SK-N-SH (cell line): Measurements from ENCODE around the gene FAM120B. TPM values are rescaled to one million over a fixed set of nuclear protein-coding genes. Genes with fewer than 3 reads are reported as not detected.

Experiments
- CTCF ChIA-PET: fragments of 300-600, 350-600 bp; formaldehyde crosslinking; extraction: SDS; loops from one replicate; lab custom pipeline; 2021; lab: Yijun Ruan, JAX
- POLR2A ChIA-PET: fragments of 350-600 bp; sonication (Branson Sonifier 250); formaldehyde crosslinking; extraction: SDS; loops from one replicate; lab custom pipeline; 2020; ENCODE audit warnings: antibody characterized with exemption, inconsistent platforms; lab: Yijun Ruan, JAX
- DNase-seq: peaks from one replicate; pipeline ENCODE4 v3.0.0; 2012
- H2AFZ ChIP-seq: fragments of 200-600 bp; sonication (generic); 2 replicates; pipeline ENCODE4 v1.8.1; 2016; ENCODE audit warnings: antibody characterized with exemption, mild to moderate bottlenecking, low read depth
- H3F3A ChIP-seq: fragments of 200-600 bp; sonication (generic); replicated peaks from 2 replicates; pipeline ENCODE3; 2016; ENCODE audit warnings: antibody characterized with exemption, mild to moderate bottlenecking; ENCODE audit not compliant: insufficient read depth
- H3K27ac ChIP-seq, 2 experiments: fragments of 200-500 bp in 1 of 2; fragments of 200-600 bp in 1 of 2; sonication (Bioruptor generic) in 1 of 2; sonication (generic), shearing (Covaris generic) in 1 of 2; 2 replicates each; pipeline versions ENCODE4 v1.5.1 to v1.6.1; 2014 to 2016; ENCODE audit warnings: low read depth in 2 of 2, inconsistent platforms in 1 of 2, low read length in 1 of 2, mild to moderate bottlenecking in 1 of 2, mixed read lengths in 1 of 2
- H3K27me3 ChIP-seq: fragments of 200-600 bp; sonication (generic), shearing (Covaris generic); 2 replicates; pipeline ENCODE4 v1.6.1; 2016; ENCODE audit warnings: mixed run types; ENCODE audit not compliant: insufficient read depth
- H3K36me3 ChIP-seq, 2 experiments: fragments of 200-500 bp in 1 of 2; fragments of 200-600 bp in 1 of 2; sonication (Bioruptor generic) in 1 of 2; sonication (generic) in 1 of 2; replicated peaks in 1 of 2; 2 replicates each; pipeline versions ENCODE3 to v1.5.1; 2014 to 2016; ENCODE audit warnings: low read length in 1 of 2, mild to moderate bottlenecking in 1 of 2; ENCODE audit not compliant: insufficient read depth in 2 of 2, control insufficient read depth in 1 of 2
- H3K4me1 ChIP-seq, 2 experiments: fragments of 200-500 bp in 1 of 2; fragments of 200-600 bp in 1 of 2; sonication (Bioruptor generic) in 1 of 2; sonication (generic), shearing (Covaris generic) in 1 of 2; 2 replicates each; pipeline versions ENCODE4 v1.5.1 to v1.6.1; 2014 to 2016; ENCODE audit warnings: low read depth in 1 of 2, low read length in 1 of 2, mixed run types in 1 of 2; ENCODE audit not compliant: insufficient read depth in 2 of 2, control insufficient read depth in 1 of 2
- H3K4me2 ChIP-seq: fragments of 200-600 bp; sonication (generic), shearing (Covaris generic); 2 replicates; pipeline ENCODE4 v1.6.1; 2017; ENCODE audit warnings: mixed run types
- H3K4me3 ChIP-seq, 2 experiments: fragments of 200-500 bp in 1 of 2; fragments of 200-600 bp in 1 of 2; sonication (Bioruptor generic) in 1 of 2; sonication (generic), shearing (Covaris generic) in 1 of 2; 2 replicates each; pipeline versions ENCODE4 v1.5.1 to v1.8.1; 2014 to 2016; ENCODE audit warnings: low read depth in 2 of 2, inconsistent platforms in 1 of 2, low read length in 1 of 2, mild to moderate bottlenecking in 1 of 2, mixed read lengths in 1 of 2, moderate library complexity in 1 of 2
- H3K79me2 ChIP-seq: fragments of 200-600 bp; sonication (generic); 2 replicates; pipeline ENCODE4 v1.8.1; 2017; ENCODE audit warnings: mild to moderate bottlenecking; ENCODE audit not compliant: insufficient read depth
- H3K9ac ChIP-seq: fragments of 200-600 bp; sonication (generic); 2 replicates; pipeline ENCODE4 v1.6.1; 2017; ENCODE audit warnings: mixed run types
- H3K9me2 ChIP-seq: fragments of 200-600 bp; sonication (generic); 2 replicates; pipeline ENCODE4 v1.6.1; 2017; ENCODE audit warnings: mixed run types
- H3K9me3 ChIP-seq: fragments of 200-600 bp; sonication (generic); 2 replicates; pipeline ENCODE4 v1.6.1; 2017; ENCODE audit warnings: mixed run types, mild to moderate bottlenecking, moderate library complexity
- H4K20me1 ChIP-seq: fragments of 200-600 bp; sonication (generic); 2 replicates; pipeline ENCODE4 v1.6.1; 2017; ENCODE audit warnings: mild to moderate bottlenecking, mixed run types; ENCODE audit not compliant: insufficient read depth
- CHD2 ChIP-seq: fragments of 150-350 bp; IDR thresholded peaks from 2 replicates; pipeline ENCODE4 v1.6.1; 2018; ENCODE audit warnings: low read length; ENCODE audit not compliant: partially characterized antibody
- CTCF ChIP-seq: fragments of 200-600 bp; sonication (generic); IDR thresholded peaks from 2 replicates; pipeline ENCODE4 v1.6.1; 2017; ENCODE audit warnings: antibody characterized with exemption, mild to moderate bottlenecking, moderate library complexity
- EP300 ChIP-seq, 2 experiments: IDR thresholded peaks; 2 replicates each; pipeline versions ENCODE4 v1.4.0 to v1.6.1; 2012; ENCODE audit warnings: borderline replicate concordance in 1 of 2, low read depth in 1 of 2, low read length in 1 of 2
- FOSL2 ChIP-seq: IDR thresholded peaks from 2 replicates; pipeline ENCODE4 v1.4.0; 2012; ENCODE audit warnings: low read depth, mild to moderate bottlenecking, moderate library complexity, borderline replicate concordance
- FOXM1 ChIP-seq: IDR thresholded peaks from 2 replicates; pipeline ENCODE4 v1.4.0; 2012; ENCODE audit warnings: low read depth, mild to moderate bottlenecking
- IRF3 ChIP-seq: fragments of 150-350 bp; IDR thresholded peaks from 2 replicates; pipeline ENCODE4 v1.6.1; 2016; ENCODE audit warnings: mild to moderate bottlenecking, low read depth, low read length
- NFIC ChIP-seq: IDR thresholded peaks from 2 replicates; pipeline ENCODE4 v1.4.0; 2012; ENCODE audit warnings: borderline replicate concordance
- PBX3 ChIP-seq: IDR thresholded peaks from 2 replicates; pipeline ENCODE4; 2012
- POLR2AphosphoS5 ChIP-seq: IDR thresholded peaks from 2 replicates; pipeline ENCODE4 v1.6.1; 2012; ENCODE audit warnings: low read depth, low read length
- REST ChIP-seq: IDR thresholded peaks from 2 replicates; pipeline ENCODE4 v1.6.1; 2012; ENCODE audit warnings: mild to moderate bottlenecking, low read depth, low read length, moderate library complexity
- RFX5 ChIP-seq: IDR thresholded peaks from 2 replicates; pipeline ENCODE4 v1.6.1; 2012; ENCODE audit warnings: mild to moderate bottlenecking, improper control_type of control experiment, low read length
- RXRA ChIP-seq: IDR thresholded peaks from 2 replicates; pipeline ENCODE4 v1.4.0; 2012; ENCODE audit warnings: low read depth, mild to moderate bottlenecking, borderline replicate concordance
- SIN3A ChIP-seq: IDR thresholded peaks from 2 replicates; pipeline ENCODE4 v1.6.1; 2012; ENCODE audit warnings: low read depth, mild to moderate bottlenecking, low read length, moderate library complexity, borderline replicate concordance
- SMC3 ChIP-seq: IDR thresholded peaks from 2 replicates; pipeline ENCODE4 v1.6.1; 2012; ENCODE audit warnings: low read depth, low read length, improper control_type of control experiment
- TEAD4 ChIP-seq: IDR thresholded peaks from 2 replicates; pipeline ENCODE4 v1.4.0; 2012; ENCODE audit warnings: mild to moderate bottlenecking, borderline replicate concordance; ENCODE audit not compliant: insufficient read depth
- USF1 ChIP-seq: IDR thresholded peaks from 2 replicates; pipeline ENCODE4 v1.4.0; 2012; ENCODE audit warnings: low read depth, borderline replicate concordance
- USF2 ChIP-seq: fragments of 150-350 bp; IDR thresholded peaks from 2 replicates; pipeline ENCODE4 v1.6.1; 2017; ENCODE audit warnings: antibody characterized with exemption, low read length, low read depth, borderline replicate concordance
- YY1 ChIP-seq: IDR thresholded peaks from 2 replicates; pipeline ENCODE4 v1.4.0; 2012; ENCODE audit warnings: low read depth, mild to moderate bottlenecking
- ZBTB33 ChIP-seq: IDR thresholded peaks from 2 replicates; pipeline ENCODE4 v1.4.0; 2012; ENCODE audit warnings: low read depth, borderline replicate concordance
- WGBS: methylation state at CpG from one replicate; pipeline ENCODE4 v1.1.6; 2017; ENCODE audit warnings: low lambda C conversion rate; 5-methylcytosine and 5-hydroxymethylcytosine counted together
- polyA plus RNA-seq, 3 experiments: library from polyadenylated mRNA; depleted of rRNA; stranded (reverse); fragments of >200 nt; gene quantifications; 2 replicates each; pipeline ENCODE4 v1.2.3, GENCODE V29; 2012

The FAM120B gene
- polyA plus RNA-seq, 1 of the 3 experiments (the other 2 are of a cell fraction) = 7.7 TPM

GRCh38 chr6:170312876-170313275 lies 6.3 kb downstream of the FAM120B start (continued):
- TF ChIP-seq IRF3 = no peak
- TF ChIP-seq, all 33 proteins: peak for 0

GRCh38 chr6:170313716-170314295 lies 7.2 kb downstream of the FAM120B start:
- Histone ChIP-seq H3K27ac (no peak overlapping the region; a peak in 1 of 4 replicates), H3K36me3 (peaks cover 22 to 39% of the 10 kb centered on the region in 2 experiments), H3F3A (peaks cover 5% of the 10 kb centered on the region), H3K9ac (no peak overlapping the region), H3K4me2 (no peak overlapping the region), H2AFZ (no peak overlapping the region), H3K27me3 (no peaks in the 10 kb centered on the region), H3K79me2 (peaks cover 95% of the 10 kb centered on the region), H3K4me3 (no peak overlapping the region), H3K9me3 (no peaks in the 10 kb centered on the region), H3K4me1 (peaks cover 3 to 18% of the 10 kb centered on the region in 2 experiments; a peak in 3 of 4 replicates), H3K9me2 (no peaks in the 10 kb centered on the region), H4K20me1 (peaks cover 70% of the 10 kb centered on the region)
- 100% methylated on average over 6 of the region's 6 CpGs for WGBS
- no peak for DNase-seq
- CTCF ChIA-PET = no interaction called here
- POLR2A ChIA-PET = no interaction called here
- no peak for TF ChIP-seq TEAD4
- no peak for TF ChIP-seq NFIC
- TF ChIP-seq ZBTB33 = no peak
- no peak for TF ChIP-seq REST
- no peak for TF ChIP-seq YY1
- TF ChIP-seq FOXM1 = no peak
- no peak for TF ChIP-seq USF2
- TF ChIP-seq SIN3A = no peak
- no peak for TF ChIP-seq SMC3
- no peak for TF ChIP-seq RFX5
- TF ChIP-seq CTCF = no peak
- TF ChIP-seq RXRA = no peak
- TF ChIP-seq POLR2AphosphoS5 = no peak
- TF ChIP-seq FOSL2 = no peak
- no peak for TF ChIP-seq EP300 (IDR thresholded peaks at IDR 0.05; ENCODE audit: borderline replicate concordance in 1 of 2, low read depth in 1 of 2, low read length in 1 of 2)
- TF ChIP-seq CHD2 = no peak
- TF ChIP-seq PBX3 = no peak
- no peak for TF ChIP-seq USF1
